ENCODE results near the gene CENPO. TPM values are rescaled to one million over a fixed set of nuclear protein-coding genes. Genes with fewer than 3 reads are reported as not detected.

CENPO gene
- total RNA-seq = 10 to 100 TPM in 1 of 2 donors, 1 to 10 TPM in 1; 9.1 to 24.4 TPM

DNA sequence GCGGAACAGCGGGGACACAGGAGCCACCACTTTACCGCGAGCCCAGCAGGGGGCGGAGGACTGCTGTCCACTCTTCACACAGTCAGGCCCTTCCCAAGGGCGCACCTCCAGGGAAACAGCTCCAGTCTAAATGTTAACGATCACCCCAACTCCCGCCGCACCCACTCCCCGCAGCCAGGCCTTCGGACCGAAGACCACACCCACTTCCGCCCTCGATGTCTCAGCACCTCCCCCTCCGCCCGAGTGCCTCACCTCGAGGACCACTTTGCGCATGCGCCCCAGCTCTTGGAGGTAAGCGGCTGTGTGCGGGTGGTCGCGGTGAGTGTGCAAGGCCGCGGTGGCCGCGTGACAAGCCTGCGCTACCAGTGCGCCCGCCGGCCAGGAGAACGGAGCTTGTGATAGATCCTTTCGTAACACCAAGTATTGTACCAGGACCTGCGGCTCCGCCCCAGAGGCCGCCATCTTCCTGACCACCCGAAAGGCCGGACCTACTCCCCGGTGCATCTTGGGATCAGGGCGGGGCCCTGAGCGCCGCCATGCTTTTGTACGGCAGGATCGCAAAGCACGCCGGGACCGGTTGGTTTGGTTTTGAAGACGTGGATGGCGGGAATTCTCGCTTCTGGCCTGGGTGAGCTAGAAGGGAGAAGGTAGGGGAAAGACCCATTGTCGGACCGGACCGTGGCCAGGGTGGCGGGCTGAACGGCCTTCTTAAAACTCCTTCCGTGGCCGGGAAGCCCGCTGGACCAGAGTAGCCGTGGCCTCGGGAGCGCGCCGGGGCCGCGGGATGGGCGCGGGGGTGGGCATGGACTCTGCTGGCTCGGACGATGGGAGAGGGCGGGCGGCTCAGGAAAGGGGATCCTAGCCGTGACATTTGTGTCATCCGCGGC lies at the start of gene CENPO, which contains the start of gene PTRHD1:
CENPO (plus strand) TSS at position 552 of the 887 bp plus-strand sequence. CDS start 495 bp downstream, outside the sequence.
PTRHD1 (minus strand) TSS at position 518 of the 887 bp plus-strand sequence; CDS start at position 504, 14 bp downstream.
- H3K27ac ChIP-seq = peak within 1 kb of the TSS; percentile 96 to 99
- no peaks in the 10 kb centered on the region for H3K27me3 ChIP-seq (replicated peaks; ENCODE audit: insufficient read depth)
- TF ChIP-seq POLR2AphosphoS5 (IDR thresholded peaks at IDR 0.05) = peak; percentile 97
- TF ChIP-seq POLR2A (IDR thresholded peaks at IDR 0.05) = peak; percentile 32
- peak; percentile 19 to 72 (median 66) for TF ChIP-seq CTCF (IDR thresholded peaks at IDR 0.05)
- H3K4me3 ChIP-seq = peak within 1 kb of the TSS; percentile 67 to 76
- no peaks in the 10 kb centered on the region for H3K9me3 ChIP-seq
- intact Hi-C loops (cut with DNase I) = loop anchor here (10.0 kb wide), 1 partner anchor 298 kb away; the partner anchor contains the start of gene NCOA1
- H3K36me3 ChIP-seq = no peaks in the 10 kb centered on the region
- H3K4me1 ChIP-seq (replicated peaks) = no peaks in the 10 kb centered on the region
- WGBS = under 1% methylated on average over 72 of the region's 74 CpGs
- DNase-seq (ENCODE audit: low spot score) = peak; percentile 96

GRCh38 chr2:24743924-24744323 lies 49.3 kb upstream of the CENPO start:
- H3K27ac ChIP-seq = no peak overlapping the region
- no peaks in the 10 kb centered on the region for H3K9me3 ChIP-seq
- intact Hi-C loops (cut with DNase I) = no loop called here
- H3K4me3 ChIP-seq = no peak overlapping the region
- no peak for TF ChIP-seq POLR2A (IDR thresholded peaks at IDR 0.05)
- WGBS = 60% methylated on average over 3 of the region's 3 CpGs
- H3K4me1 ChIP-seq (replicated peaks) = no peaks in the 10 kb centered on the region
- no peak for DNase-seq (ENCODE audit: low spot score)
- H3K27me3 ChIP-seq (replicated peaks; ENCODE audit: insufficient read depth) = no peaks in the 10 kb centered on the region
- no peaks in the 10 kb centered on the region for H3K36me3 ChIP-seq

GRCh38 chr2:24744356-24744755 lies 48.9 kb upstream of the CENPO start:
- WGBS = 37% methylated on average over 1 of the region's 1 CpG
- TF ChIP-seq CTCF (IDR thresholded peaks at IDR 0.05) (no peak), POLR2AphosphoS5 (IDR thresholded peaks at IDR 0.05) (no peak), POLR2A (IDR thresholded peaks at IDR 0.05) (no peak)
- DNase-seq (ENCODE audit: low spot score) = no peak
- Histone ChIP-seq H3K27me3 (replicated peaks; ENCODE audit: insufficient read depth) (no peaks in the 10 kb centered on the region), H3K36me3 (no peaks in the 10 kb centered on the region), H3K4me3 (no peak overlapping the region), H3K27ac (no peak overlapping the region), H3K9me3 (no peaks in the 10 kb centered on the region), H3K4me1 (replicated peaks) (no peaks in the 10 kb centered on the region)
- intact Hi-C loops (cut with DNase I) = no loop called here

- no peaks in the 10 kb centered on the region for H3K36me3 ChIP-seq
These were observed 47.4 kb upstream of the CENPO start for GRCh38 chr2:24745825-24746224.

More at GRCh38 chr2:24745825-24746224, 47.4 kb upstream of the CENPO start:
- Histone ChIP-seq H3K9me3 (no peaks in the 10 kb centered on the region), H3K27ac (no peak overlapping the region), H3K27me3 (replicated peaks; ENCODE audit: insufficient read depth) (no peaks in the 10 kb centered on the region), H3K4me1 (replicated peaks) (no peaks in the 10 kb centered on the region), H3K4me3 (no peak overlapping the region)
- TF ChIP-seq POLR2AphosphoS5 (IDR thresholded peaks at IDR 0.05) (no peak), POLR2A (IDR thresholded peaks at IDR 0.05) (no peak), CTCF (IDR thresholded peaks at IDR 0.05) (no peak)
- intact Hi-C loops (cut with DNase I) = no loop called here
- no peak for DNase-seq (ENCODE audit: low spot score)
- 46% methylated on average over 2 of the region's 2 CpGs for WGBS

All from prostate gland (tissue), 2 donors.